Activated naive CD4-positive, alpha-beta T cell treated with anti-CD3 and anti-CD28 coated beads, Interleukin-2, amount 50 U/mL, for 24 hours (primary cell): ENCODE results near the gene VSIG8.

Experiments used
- H3K27ac Mint-ChIP-seq: one replicate; pipeline ENCODE4 v1.8.0; 2021; ENCODE audit warnings: mild to moderate bottlenecking, mixed read lengths
- H3K27me3 Mint-ChIP-seq: one replicate; pipeline ENCODE4 v1.8.0; 2021; ENCODE audit warnings: mixed read lengths
- H3K36me3 Mint-ChIP-seq: one replicate; pipeline ENCODE4 v1.8.0; 2021; ENCODE audit warnings: mixed read lengths
- H3K4me1 Mint-ChIP-seq: one replicate; pipeline ENCODE4 v1.8.0; 2021; ENCODE audit warnings: mixed read lengths
- H3K4me3 Mint-ChIP-seq: one replicate; pipeline ENCODE4 v1.8.0; 2021; ENCODE audit warnings: mild to moderate bottlenecking, mixed read lengths
- H3K9me3 Mint-ChIP-seq: one replicate; pipeline ENCODE4 v1.8.0; 2021; ENCODE audit warnings: mixed read lengths

VSIG8 gene

DNA sequence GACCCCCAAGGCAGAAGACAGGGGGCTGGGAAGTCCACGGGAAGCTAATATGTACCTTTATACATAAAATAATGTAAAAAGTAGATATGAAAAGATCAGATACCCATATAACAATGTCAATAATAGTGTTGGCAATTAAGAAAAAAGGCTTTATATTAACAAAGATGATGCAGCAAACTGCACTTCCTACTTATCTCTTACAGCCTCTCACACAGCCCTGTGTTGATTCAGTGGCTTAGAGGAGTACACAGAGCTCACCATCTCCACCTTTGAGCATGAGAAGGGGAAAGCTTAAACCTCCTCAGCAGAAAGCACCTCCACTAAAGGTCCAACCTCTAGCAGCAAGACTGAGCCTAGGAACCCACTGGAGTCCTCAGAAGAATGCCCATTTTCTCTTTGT is 7.2 kb upstream of the VSIG8 start:
- Mint-ChIP-seq H3K36me3 (peaks cover 4% of the 10 kb centered on the region), H3K9me3 (no peaks in the 10 kb centered on the region), H3K27ac (no peak overlapping the region), H3K4me1 (peaks cover 11% of the 10 kb centered on the region), H3K27me3 (peaks cover 2% of the 10 kb centered on the region), H3K4me3 (no peak overlapping the region)

DNA sequence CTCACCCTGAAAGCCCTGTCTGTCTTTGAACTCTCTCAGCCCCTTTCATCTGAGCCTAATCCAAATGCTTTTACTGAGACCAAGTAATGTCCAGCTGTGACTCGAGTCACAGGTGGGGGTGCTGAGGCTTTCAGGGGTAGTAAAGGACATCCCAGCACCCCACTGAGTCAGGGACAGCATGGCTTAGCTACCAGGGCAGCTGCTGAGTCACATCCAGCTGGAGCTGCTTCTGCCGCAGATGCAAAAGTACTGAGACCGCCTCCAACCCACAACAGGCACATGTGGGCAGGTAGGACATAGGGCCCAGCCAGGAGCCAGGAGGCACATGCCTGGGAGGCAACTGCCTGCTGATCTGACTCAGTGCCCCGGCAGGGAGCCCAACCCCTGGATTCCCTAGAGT is 6.7 kb upstream of the VSIG8 start:
- Mint-ChIP-seq H3K27me3 (peaks cover 2% of the 10 kb centered on the region), H3K4me3 (no peak overlapping the region), H3K4me1 (peaks cover 11% of the 10 kb centered on the region), H3K27ac (no peak overlapping the region), H3K36me3 (peaks cover 4% of the 10 kb centered on the region), H3K9me3 (no peaks in the 10 kb centered on the region)

DNA sequence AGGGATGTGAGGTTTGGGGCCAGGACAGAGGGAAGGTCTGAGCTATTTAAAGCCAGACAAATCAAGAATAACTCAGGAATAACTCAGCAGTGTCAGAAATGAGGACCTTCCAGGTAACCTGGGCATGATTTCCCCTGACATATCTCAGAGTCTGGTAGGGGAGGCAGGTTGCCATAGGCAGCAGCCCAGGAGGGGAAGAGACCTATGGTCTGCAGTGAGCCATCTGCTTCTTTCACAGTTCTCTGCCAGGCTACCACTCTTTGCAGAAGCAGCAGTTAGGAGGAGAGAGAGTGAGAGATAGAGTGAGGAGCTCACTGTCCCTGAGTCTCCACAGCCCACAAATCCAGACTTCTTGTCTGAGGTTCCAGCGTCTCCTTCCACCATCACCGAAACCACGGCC is 6.3 kb upstream of the VSIG8 start:
- peaks cover 11% of the 10 kb centered on the region for H3K4me1 Mint-ChIP-seq
- H3K9me3 Mint-ChIP-seq = no peaks in the 10 kb centered on the region
- no peak overlapping the region for H3K27ac Mint-ChIP-seq
- peaks cover 4% of the 10 kb centered on the region for H3K36me3 Mint-ChIP-seq
- H3K27me3 Mint-ChIP-seq = peaks cover 2% of the 10 kb centered on the region
- H3K4me3 Mint-ChIP-seq = no peak overlapping the region

GRCh38 chr1:159867664-159868026 is 5.2 kb upstream of the VSIG8 start:
- no peaks in the 10 kb centered on the region for H3K9me3 Mint-ChIP-seq
- peaks cover 4% of the 10 kb centered on the region for H3K36me3 Mint-ChIP-seq
- peaks cover 11% of the 10 kb centered on the region for H3K4me1 Mint-ChIP-seq
- no peak overlapping the region for H3K27ac Mint-ChIP-seq
- no peaks in the 10 kb centered on the region for H3K27me3 Mint-ChIP-seq
- H3K4me3 Mint-ChIP-seq = no peak overlapping the region

GRCh38 chr1:159866905-159867663 is 4.6 kb upstream of the VSIG8 start:
- H3K4me3 Mint-ChIP-seq = no peak overlapping the region
- peaks cover 11% of the 10 kb centered on the region for H3K4me1 Mint-ChIP-seq
- H3K27ac Mint-ChIP-seq = no peak overlapping the region

DNA sequence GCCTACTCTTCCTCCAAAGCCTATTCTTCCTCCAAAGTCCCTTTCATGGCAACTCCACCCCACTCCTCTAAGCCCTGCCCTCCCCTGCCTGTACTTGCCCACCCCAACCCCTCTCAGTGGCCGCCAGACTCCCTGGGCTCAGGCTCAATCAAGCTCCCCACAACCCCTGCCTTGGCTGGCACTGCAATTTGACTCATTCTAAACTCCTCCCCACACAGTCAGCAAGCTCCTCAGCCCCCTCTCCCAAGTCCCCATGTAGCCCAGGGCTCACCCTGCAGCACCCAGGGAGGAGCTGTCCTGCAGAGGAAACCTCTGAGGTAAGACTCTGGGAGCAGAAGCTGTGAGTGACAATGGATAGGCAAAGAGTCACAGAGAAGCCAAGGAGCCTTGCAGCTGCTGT is 3.6 kb upstream of the VSIG8 start:
- Mint-ChIP-seq H3K4me3 (no peak overlapping the region), H3K9me3 (no peaks in the 10 kb centered on the region), H3K36me3 (no peaks in the 10 kb centered on the region), H3K4me1 (peaks cover 11% of the 10 kb centered on the region), H3K27me3 (no peaks in the 10 kb centered on the region), H3K27ac (no peak overlapping the region)

More at GRCh38 chr1:159866905-159867663, 4.6 kb upstream of the VSIG8 start:
- Mint-ChIP-seq H3K27me3 (no peaks in the 10 kb centered on the region), H3K36me3 (peaks cover under 1% of the 10 kb centered on the region), H3K9me3 (no peaks in the 10 kb centered on the region)

- Mint-ChIP-seq H3K9me3 (no peaks in the 10 kb centered on the region), H3K27me3 (no peaks in the 10 kb centered on the region), H3K4me3 (no peak overlapping the region), H3K27ac (no peak overlapping the region), H3K36me3 (no peaks in the 10 kb centered on the region), H3K4me1 (peaks cover 11% of the 10 kb centered on the region)
These were observed 1.8 kb upstream of the VSIG8 start for GRCh38 chr1:159864262-159864661.

DNA sequence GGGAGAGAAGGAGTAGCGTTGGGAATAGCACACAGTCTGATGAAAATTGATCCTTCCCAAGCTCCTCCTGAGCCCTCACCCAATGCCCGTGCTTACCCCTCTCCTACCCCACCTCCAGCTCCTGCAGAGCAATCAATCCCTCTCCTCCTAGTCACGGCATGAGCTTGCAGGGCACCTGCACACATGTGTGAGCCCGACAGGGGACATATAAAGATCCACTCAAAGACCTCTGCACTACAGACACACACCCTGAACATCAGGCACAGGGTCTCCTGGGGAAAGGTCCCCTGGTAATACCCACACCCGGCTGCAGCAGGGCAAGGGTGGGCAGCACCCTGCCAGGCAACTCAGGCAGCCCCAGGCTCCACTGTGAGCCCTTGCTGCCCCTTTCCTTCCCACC is 426 bp downstream of the VSIG8 start:
- H3K36me3 Mint-ChIP-seq = no peaks in the 10 kb centered on the region
- H3K27me3 Mint-ChIP-seq = no peaks in the 10 kb centered on the region
- no peak overlapping the region for H3K27ac Mint-ChIP-seq
- no peak overlapping the region for H3K4me3 Mint-ChIP-seq
- H3K9me3 Mint-ChIP-seq = no peaks in the 10 kb centered on the region
- H3K4me1 Mint-ChIP-seq = peaks cover 10% of the 10 kb centered on the region

DNA sequence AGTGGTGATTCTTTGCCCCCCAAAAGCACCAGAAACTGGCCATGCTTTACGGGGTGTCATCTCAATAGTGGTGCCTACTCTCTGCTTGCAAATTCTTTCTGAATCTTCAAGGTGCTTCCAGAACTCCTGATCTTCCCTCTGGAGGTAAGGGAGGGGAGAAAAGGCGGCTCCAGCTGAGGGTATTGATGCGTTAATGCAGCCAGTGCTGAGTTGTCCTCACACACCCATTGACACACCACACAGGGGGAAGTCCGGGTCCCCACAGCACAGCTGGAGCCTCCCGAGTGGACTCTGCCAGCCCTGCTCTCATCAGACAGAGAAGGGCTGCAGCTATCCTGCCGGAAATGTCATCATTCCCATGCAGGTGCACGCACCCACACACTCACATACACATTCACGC is 1.2 kb downstream of the VSIG8 start:
- peaks cover 2% of the 10 kb centered on the region for H3K4me1 Mint-ChIP-seq

DNA sequence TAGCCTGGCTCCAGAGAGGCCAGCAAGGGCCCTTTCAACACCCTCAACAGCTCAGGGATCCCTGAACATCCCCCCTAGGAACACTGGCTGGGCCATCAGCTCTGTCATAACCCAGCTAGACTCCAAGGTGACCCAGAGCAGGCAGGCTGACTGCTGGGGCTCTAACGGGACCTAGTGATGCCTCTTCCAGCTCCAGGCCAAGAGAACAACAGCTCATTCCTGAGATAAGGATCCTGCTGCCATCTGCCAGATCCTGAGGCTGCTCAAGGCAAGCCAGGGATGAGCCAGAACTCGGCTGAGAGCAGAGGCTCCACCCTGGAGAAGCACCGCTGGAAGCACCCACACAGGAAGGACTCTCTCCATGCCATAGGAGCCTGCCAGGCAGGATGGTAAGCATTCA is 2.0 kb downstream of the VSIG8 start:
- Mint-ChIP-seq H3K27ac (no peak overlapping the region), H3K36me3 (no peaks in the 10 kb centered on the region)

More for the DNA sequence above, 1.2 kb downstream of the VSIG8 start:
- Mint-ChIP-seq H3K27me3 (no peaks in the 10 kb centered on the region), H3K4me3 (no peak overlapping the region), H3K36me3 (no peaks in the 10 kb centered on the region), H3K27ac (no peak overlapping the region), H3K9me3 (no peaks in the 10 kb centered on the region)

DNA sequence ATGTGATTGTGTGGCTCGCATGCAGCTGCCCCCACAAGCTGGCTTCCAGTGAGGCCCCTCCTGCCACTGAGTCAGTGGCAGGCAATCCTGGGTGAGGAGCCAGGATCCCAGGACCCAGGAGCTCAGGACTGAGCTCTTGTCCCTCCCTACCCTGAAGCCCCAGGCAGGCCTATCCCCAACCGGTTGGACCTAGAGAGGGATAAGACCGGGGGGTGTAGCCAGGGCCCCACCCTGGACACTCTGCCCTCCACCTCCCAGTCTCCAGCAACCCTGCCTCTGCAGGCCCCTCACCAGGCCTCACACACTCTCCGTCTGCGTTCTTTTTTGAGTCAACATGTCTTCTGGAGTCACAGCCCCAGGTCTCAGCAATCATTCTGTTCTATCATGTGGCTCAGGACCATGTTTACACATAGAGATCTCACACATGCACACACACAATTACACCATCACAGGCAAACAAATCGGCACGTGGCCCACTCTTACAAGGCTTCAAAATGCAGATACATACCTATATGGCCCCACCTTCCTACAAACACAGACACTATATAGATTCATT is 2.6 kb downstream of the VSIG8 start:
- H3K4me1 Mint-ChIP-seq = peaks cover 5% of the 10 kb centered on the region
- H3K27me3 Mint-ChIP-seq = no peaks in the 10 kb centered on the region
- no peaks in the 10 kb centered on the region for H3K36me3 Mint-ChIP-seq
- H3K9me3 Mint-ChIP-seq = no peaks in the 10 kb centered on the region
- H3K27ac Mint-ChIP-seq = no peak overlapping the region
- H3K4me3 Mint-ChIP-seq = no peak overlapping the region

More for the DNA sequence above, 2.0 kb downstream of the VSIG8 start:
- Mint-ChIP-seq H3K9me3 (no peaks in the 10 kb centered on the region), H3K27me3 (no peaks in the 10 kb centered on the region), H3K4me1 (peaks cover under 1% of the 10 kb centered on the region), H3K4me3 (no peak overlapping the region)

GRCh38 chr1:159857889-159858288 is 4.6 kb downstream of the VSIG8 start:
- H3K4me3 Mint-ChIP-seq = no peak overlapping the region
- no peaks in the 10 kb centered on the region for H3K27me3 Mint-ChIP-seq
- no peaks in the 10 kb centered on the region for H3K9me3 Mint-ChIP-seq
- no peaks in the 10 kb centered on the region for H3K36me3 Mint-ChIP-seq
- H3K4me1 Mint-ChIP-seq = peaks cover 18% of the 10 kb centered on the region
- no peak overlapping the region for H3K27ac Mint-ChIP-seq

DNA sequence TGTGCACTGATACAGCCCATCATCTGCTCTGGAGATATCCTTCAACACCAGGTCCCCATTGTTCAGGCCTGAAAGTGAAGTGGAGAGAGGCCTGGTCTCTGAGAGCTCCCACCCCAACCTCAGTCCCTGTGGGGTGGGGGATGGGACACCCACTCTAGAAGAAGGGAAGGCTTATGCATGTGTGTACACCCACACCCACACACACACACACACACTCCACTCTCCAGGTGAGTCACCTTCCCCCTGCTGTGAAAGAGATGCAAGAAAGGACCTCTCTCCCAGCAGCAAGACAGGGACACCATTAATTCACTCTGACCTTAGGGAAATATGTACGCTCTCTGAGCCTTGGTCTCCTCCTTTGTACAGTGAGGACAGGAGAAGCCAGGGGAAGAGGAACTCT is 5.9 kb downstream of the VSIG8 start:
- Mint-ChIP-seq H3K27ac (no peak overlapping the region), H3K9me3 (no peaks in the 10 kb centered on the region), H3K36me3 (no peaks in the 10 kb centered on the region), H3K4me3 (peak overlapping the region; percentile 50), H3K27me3 (no peaks in the 10 kb centered on the region), H3K4me1 (peaks cover 20% of the 10 kb centered on the region)

DNA sequence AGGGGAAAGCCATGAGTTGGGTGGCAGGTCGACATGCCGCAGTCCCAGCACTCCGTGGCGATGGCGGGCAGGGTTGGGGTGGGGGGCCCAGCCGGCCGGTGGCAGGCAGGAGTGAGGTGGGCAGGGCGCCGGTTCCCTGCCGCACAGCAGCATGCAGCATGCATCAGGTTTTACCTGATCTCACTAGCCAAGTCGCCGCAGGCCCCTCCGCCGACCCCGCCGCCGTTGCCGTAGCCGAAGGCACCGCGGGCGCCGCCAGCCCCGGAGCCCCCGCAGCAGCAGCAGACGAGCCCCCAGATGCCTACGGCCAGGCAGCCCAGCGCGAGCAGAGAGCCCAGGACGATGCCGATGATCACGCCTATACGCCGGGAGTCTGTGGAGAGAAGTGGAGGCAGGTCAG is 6.7 kb downstream of the VSIG8 start:
- Mint-ChIP-seq H3K36me3 (no peaks in the 10 kb centered on the region), H3K4me3 (peak overlapping the region; percentile 37), H3K27me3 (no peaks in the 10 kb centered on the region), H3K27ac (no peak overlapping the region), H3K4me1 (peaks cover 23% of the 10 kb centered on the region), H3K9me3 (no peaks in the 10 kb centered on the region)

DNA sequence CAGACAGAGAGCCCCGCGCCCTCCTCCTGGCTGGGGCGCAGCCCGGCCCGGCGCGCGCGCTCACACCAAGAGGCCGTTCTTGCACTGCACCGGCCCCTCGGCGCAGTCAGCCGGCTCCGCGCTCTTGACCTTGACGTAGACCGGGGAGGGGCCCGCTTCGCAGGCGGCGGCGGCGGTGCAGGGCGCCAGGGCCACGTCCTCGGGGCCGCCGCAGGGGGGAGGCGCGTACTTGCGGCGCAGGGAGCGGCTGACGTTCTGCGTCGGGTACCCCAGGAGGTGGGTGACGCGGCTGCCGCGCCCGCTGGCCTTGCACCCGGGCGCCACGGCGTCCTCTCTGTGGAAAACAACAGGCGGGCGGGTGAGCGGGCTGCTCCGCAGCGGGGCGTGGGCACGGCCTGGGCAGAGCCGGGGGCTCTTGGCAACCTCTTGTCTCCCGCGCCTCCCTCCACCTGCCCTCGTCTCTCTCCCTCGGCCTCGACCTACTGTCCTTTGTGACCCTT is 7.7 kb downstream of the VSIG8 start:
- peak overlapping the region; percentile 87 for H3K4me3 Mint-ChIP-seq
- no peaks in the 10 kb centered on the region for H3K9me3 Mint-ChIP-seq
- H3K27me3 Mint-ChIP-seq = no peaks in the 10 kb centered on the region
- H3K36me3 Mint-ChIP-seq = no peaks in the 10 kb centered on the region
- H3K4me1 Mint-ChIP-seq = peaks cover 23% of the 10 kb centered on the region
- H3K27ac Mint-ChIP-seq = peak overlapping the region; percentile 74

DNA sequence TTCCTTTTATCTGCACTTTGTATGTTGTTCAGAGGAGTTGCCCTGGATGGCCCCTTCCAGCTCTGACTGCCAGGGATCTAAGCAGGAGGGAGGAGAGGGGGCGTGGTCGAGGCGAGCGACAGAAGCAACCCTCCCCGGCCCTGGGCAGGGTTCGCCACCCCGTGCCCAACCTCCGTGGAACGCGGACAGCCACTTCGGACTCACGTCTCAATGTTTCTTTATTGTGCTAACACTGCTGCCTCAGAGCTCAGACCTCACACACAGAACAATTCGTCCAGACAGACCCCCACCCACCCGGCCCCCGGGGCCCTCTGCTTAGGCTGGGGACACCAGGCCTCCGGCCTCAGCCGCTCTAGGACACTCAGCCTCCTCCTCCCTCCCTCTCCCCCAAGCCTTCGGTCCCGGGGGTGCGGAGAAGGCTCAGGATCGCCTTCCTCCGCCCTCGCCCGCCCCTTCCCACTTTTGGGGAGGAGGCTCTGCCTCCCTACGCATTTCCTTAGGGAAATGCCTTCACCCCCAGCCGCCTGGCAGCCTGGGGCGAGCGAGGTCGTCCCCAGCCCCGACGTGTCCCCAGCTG is 8.3 kb downstream of the VSIG8 start:
- no peaks in the 10 kb centered on the region for H3K9me3 Mint-ChIP-seq
- H3K4me3 Mint-ChIP-seq = peak overlapping the region; percentile 86
- peaks cover 23% of the 10 kb centered on the region for H3K4me1 Mint-ChIP-seq
- H3K36me3 Mint-ChIP-seq = no peaks in the 10 kb centered on the region
- peak overlapping the region; percentile 42 for H3K27ac Mint-ChIP-seq
- no peaks in the 10 kb centered on the region for H3K27me3 Mint-ChIP-seq
